DMS153 treated with DMSO at 0.1 percent for 48 hours (cell line): ENCODE results near the gene ENDOD1.
"Not testable (repeated sequence)": the region's sequence is repeated elsewhere in the genome, so short reads cannot be mapped to it uniquely, and the experiment has no call there.

Experiments
- DNase-seq: peaks from one replicate; lab custom pipeline; 2025; ENCODE audit not compliant: unreplicated experiment; lab: John Stamatoyannopoulos, UW

ENDOD1 gene, protein sequence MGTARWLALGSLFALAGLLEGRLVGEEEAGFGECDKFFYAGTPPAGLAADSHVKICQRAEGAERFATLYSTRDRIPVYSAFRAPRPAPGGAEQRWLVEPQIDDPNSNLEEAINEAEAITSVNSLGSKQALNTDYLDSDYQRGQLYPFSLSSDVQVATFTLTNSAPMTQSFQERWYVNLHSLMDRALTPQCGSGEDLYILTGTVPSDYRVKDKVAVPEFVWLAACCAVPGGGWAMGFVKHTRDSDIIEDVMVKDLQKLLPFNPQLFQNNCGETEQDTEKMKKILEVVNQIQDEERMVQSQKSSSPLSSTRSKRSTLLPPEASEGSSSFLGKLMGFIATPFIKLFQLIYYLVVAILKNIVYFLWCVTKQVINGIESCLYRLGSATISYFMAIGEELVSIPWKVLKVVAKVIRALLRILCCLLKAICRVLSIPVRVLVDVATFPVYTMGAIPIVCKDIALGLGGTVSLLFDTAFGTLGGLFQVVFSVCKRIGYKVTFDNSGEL

GRCh38 chr11:95089620-95090542 lies at the start of gene ENDOD1:
Gene ENDOD1, plus strand, starts transcription at chr11:95089846. Its CDS starts 82 bp downstream, at chr11:95089928.
- DNase-seq = peak; percentile 42

GRCh38 chr11:95042239-95042638 lies 47.4 kb upstream of the ENDOD1 start:
- no peak for DNase-seq

- no peak for DNase-seq
Observed at GRCh38 chr11:95042906-95043305, 46.7 kb upstream of the ENDOD1 start.

GRCh38 chr11:95044010-95044409 lies 45.6 kb upstream of the ENDOD1 start:
- no peak for DNase-seq

DNA sequence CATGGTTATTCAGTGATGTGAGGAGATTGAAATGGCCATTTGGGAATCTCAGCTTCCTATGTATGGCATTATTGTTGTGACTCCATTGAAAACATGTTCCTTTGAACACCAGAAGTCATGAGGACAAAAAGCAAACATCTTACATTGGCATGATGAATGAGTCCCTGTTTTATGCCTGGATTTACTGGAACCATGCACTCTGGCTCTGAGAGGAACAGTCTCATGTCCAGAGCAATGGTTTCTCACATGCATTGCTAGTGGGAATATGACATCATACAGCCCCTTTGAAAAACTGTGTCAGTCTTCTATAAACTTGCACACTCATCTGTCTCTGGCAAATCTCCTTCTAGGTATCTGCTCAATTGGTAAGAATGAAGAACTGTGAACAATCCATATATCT lies 43.8 kb upstream of the ENDOD1 start:
- no peak for DNase-seq

DNA sequence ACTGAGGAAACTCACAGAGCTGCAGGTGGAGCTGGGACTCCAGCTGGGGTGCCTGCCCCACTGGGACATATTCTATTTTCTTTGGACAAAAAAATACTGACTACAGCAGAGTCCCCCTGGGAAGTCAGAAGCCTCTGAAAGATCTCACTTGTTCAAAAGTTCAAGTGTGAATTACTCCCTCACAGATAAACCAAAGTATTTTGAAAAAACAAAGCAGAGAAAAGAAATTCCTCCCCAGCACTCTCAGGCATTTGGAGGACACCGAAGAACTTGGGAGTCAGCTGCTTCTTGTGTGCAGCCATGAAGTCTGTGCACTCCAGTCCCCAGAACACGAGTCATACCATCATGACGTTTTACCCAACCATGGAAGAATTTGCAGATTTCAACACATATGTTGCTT lies 40.5 kb upstream of the ENDOD1 start, which contains the start of gene KDM4F:
Gene KDM4F (plus strand): TSS at position 301 of the 400 bp plus-strand sequence.
- DNase-seq = not testable (repeated sequence)

DNA sequence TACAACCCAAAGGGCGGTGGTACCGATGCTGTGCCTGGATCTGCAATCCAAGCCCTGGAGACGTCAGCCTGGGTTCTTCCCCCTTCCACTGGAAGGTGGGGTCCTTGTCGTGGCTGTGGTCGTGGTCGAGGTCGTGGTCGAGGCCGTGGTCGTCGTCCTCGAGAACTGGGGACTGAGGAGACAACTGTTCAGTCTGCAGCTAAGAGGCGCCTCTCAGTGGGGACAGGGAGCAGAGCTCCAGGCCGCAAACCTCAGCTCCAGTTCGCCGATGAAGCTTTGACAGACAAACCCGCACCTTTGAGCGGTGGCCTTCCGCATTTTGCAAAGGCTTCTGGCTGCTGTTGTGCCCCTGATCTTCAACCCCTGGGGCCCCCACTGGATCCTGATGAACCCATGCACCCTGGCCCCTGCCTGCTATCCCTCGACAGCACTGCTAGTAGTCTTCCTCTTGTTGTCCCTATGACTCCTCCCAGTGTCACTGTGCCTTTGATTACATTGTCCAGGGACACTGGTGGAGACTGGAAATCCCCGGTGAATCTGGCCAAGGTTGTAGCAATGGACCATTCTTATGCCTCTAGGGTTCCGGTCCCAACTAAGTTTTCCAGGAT lies 38.9 kb upstream of the ENDOD1 start:
- no peak for DNase-seq

DNA sequence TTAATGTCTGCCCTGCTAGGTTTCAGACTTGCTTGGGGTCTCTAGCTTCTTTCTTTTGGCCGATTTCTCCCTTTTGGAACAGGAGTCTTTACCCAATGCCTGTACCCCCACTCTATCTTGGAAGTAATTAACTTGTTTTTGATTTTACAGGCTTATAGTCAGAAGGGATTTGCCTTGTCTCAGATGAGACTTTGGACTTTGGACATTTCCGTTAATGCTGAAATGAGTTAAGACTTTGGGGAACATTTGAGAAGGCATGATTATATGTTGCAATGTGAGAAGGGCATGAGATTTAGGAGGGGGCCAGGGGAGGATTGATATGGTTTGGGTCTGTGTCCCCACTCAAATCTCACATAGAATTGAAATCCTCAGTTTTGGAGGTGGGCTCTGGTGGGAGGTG lies 35.3 kb upstream of the ENDOD1 start:
- DNase-seq = no peak

- no peak for DNase-seq
Observed at GRCh38 chr11:95055283-95055897, 34.3 kb upstream of the ENDOD1 start.

- no peak for DNase-seq
Observed at GRCh38 chr11:95057959-95058358, 31.7 kb upstream of the ENDOD1 start.

- no peak for DNase-seq
Observed at GRCh38 chr11:95058621-95059020, 31.0 kb upstream of the ENDOD1 start.

DNA sequence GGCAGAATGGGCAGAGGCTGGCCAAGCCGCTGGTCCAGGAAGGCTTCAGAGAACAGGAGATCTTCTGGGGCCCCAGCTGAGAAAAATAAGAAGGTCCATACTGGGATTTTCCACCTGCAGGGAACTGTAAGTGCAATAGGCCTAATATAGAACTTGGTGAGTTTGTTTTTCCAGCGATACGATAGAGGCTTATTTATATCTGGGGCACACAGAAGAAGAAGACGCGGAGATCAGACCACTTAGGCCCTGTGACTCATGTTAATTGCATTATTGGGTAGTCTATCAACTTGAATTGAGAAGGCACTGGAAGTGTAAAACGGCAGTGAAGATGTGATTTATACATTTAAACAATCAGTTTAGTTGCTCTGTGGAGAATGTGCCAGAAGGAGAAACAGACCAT lies 30.6 kb upstream of the ENDOD1 start:
- DNase-seq = no peak

- DNase-seq = peak; percentile 4
Observed at GRCh38 chr11:95065336-95065735, 24.3 kb upstream of the ENDOD1 start.

DNA sequence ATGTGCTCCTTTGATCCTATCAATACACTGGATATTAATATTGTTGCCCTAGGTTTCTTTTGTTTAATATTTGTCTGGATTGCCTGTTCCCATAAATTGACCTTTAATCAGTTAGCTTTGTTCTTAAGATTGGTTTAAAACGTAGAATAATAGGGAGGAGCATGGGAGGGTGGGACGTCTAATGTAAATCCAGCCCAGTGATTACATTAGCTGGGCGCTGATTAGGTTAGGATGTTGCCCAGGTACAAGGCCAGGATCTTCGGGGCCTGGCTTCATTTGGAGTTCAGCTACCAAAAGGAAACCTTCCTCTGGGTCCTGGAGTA lies 23.0 kb upstream of the ENDOD1 start, which contains the start of gene SRSF8:
Gene SRSF8 (plus strand): TSS at position 204 of the 323 bp plus-strand sequence. CDS start 308 bp downstream, outside the sequence.
- peak; percentile 30 for DNase-seq

DNA sequence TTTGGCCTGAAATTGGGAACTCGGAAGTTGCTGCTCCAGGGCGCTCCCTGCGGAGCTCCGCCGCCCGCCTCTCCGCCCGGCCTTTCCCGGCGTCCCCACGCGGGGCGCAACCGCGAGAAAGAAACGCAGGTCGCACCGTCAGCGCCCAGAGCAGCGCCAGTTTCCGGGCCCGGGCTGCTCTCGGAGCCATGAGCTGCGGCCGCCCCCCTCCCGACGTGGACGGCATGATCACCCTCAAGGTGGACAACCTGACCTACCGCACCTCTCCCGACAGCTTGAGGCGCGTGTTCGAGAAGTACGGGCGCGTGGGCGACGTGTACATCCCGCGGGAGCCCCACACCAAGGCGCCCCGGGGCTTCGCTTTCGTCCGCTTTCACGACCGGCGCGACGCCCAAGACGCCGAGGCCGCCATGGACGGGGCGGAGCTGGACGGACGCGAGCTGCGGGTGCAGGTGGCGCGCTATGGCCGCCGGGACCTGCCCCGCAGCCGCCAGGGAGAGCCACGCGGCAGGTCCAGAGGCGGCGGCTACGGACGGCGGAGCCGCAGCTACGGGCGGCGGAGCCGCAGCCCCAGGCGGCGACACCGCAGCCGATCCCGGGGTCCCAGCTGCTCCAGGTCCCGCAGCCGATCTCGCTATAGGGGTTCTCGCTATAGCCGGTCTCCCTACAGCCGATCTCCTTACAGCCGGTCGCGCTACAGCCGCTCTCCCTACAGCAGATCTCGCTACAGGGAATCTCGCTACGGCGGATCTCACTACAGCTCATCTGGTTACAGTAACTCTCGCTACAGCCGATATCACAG lies 22.4 kb upstream of the ENDOD1 start:
- DNase-seq = no peak

- peak; percentile 79 for DNase-seq
Observed at GRCh38 chr11:95067841-95068219, 21.8 kb upstream of the ENDOD1 start.

DNA sequence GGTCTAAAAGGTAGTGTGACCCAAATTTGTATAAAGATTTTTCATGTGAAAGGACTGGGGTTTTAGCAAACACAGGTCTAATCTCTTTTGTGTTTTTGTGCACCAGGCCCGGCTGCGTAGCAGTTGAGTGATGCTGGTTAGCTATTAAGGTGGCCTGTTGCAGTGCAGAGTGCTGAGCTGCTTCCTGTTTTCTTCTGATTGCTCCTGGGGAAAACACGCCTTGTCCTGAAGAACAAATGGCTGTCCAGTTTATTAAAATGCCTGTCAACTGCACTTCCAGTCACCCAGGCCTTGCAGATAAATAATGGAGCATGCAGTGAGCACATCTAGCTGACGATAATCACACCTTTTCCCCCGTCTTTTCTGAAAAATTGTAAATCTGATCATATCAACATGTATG lies 21.1 kb upstream of the ENDOD1 start:
- DNase-seq = peak; percentile 77

GRCh38 chr11:95070471-95070870 lies 19.2 kb upstream of the ENDOD1 start:
- DNase-seq = no peak

GRCh38 chr11:95072948-95073347 lies 16.7 kb upstream of the ENDOD1 start:
- DNase-seq = no peak
